OCI-LY7 (cell line): ENCODE data around the gene ANO2. TPM values are rescaled to one million over a fixed set of nuclear protein-coding genes. Genes with fewer than 3 reads are reported as not detected.

ENCODE experiments used
- BruUV-seq: library from RNA; stranded (reverse); fragments of 400-500 nt; replicated peaks from 2 replicates; lab custom pipeline; 2021; lab: Mats Ljungman, UMichigan
- CTCF ChIA-PET: fragments of 300-600 bp; sonication (Branson Sonifier 250); formaldehyde crosslinking; loops from one replicate; lab custom pipeline; 2022; ENCODE audit warnings: antibody characterized with exemption; ENCODE audit not compliant: unreplicated experiment; lab: Charles Lee
- POLR2A ChIA-PET: fragments of 300-600 bp; sonication (Branson Sonifier 250); formaldehyde crosslinking; loops from one replicate; lab custom pipeline; 2022; ENCODE audit warnings: antibody characterized with exemption; lab: Charles Lee
- DNase-seq: peaks from one replicate; pipeline ENCODE4 v3.0.0-alpha.2; 2015; ENCODE audit warnings: low spot score
- H2AFZ ChIP-seq: fragments of 200-600 bp; sonication (generic), shearing (Covaris generic); 2 replicates; pipeline ENCODE4 v1.6.1; 2014; ENCODE audit warnings: mild to moderate bottlenecking, antibody characterized with exemption, low read length, moderate library complexity
- H3K27ac ChIP-seq: fragments of 200-600 bp; sonication (generic); 2 replicates; pipeline ENCODE4 v1.5.1; 2014; ENCODE audit warnings: mixed run types, low read depth, mild to moderate bottlenecking, moderate library complexity, low read length, inconsistent platforms; ENCODE audit not compliant: poor library complexity, severe bottlenecking
- H3K36me3 ChIP-seq: fragments of 200-600 bp; sonication (generic); 2 replicates; pipeline ENCODE4 v1.6.1; 2014; ENCODE audit warnings: mild to moderate bottlenecking, antibody characterized with exemption, low read length, moderate library complexity, mixed read lengths; ENCODE audit not compliant: insufficient read depth
- H3K4me1 ChIP-seq: fragments of 200-600 bp; sonication (generic); 2 replicates; pipeline ENCODE4 v1.5.1; 2014; ENCODE audit warnings: mild to moderate bottlenecking, low read length; ENCODE audit not compliant: insufficient read depth, poor library complexity, severe bottlenecking
- H3K4me2 ChIP-seq: fragments of 200-600 bp; sonication (generic); 2 replicates; pipeline ENCODE4 v1.6.1; 2014; ENCODE audit warnings: mild to moderate bottlenecking, low read length
- H3K4me3 ChIP-seq: fragments of 200-600 bp; sonication (generic); 2 replicates; pipeline ENCODE4 v1.5.1; 2014; ENCODE audit warnings: mild to moderate bottlenecking, low read depth, low read length; ENCODE audit not compliant: poor library complexity, severe bottlenecking
- H3K79me2 ChIP-seq: fragments of 200-600 bp; sonication (generic); 2 replicates; pipeline ENCODE4 v1.6.1; 2016; ENCODE audit warnings: low read depth, mild to moderate bottlenecking, low read length, moderate library complexity, mixed read lengths; ENCODE audit not compliant: insufficient read depth
- H3K9me2 ChIP-seq: fragments of 200-600 bp; sonication (generic); 2 replicates; pipeline ENCODE4 v1.6.1; 2016; ENCODE audit warnings: mild to moderate bottlenecking, low read length, mixed read lengths; ENCODE audit not compliant: insufficient read depth
- H3K9me3 ChIP-seq: fragments of 200-600 bp; sonication (generic); 2 replicates; pipeline ENCODE4 v1.6.1; 2014; ENCODE audit warnings: mild to moderate bottlenecking, mixed run types, low read length, mixed read lengths
- H4K20me1 ChIP-seq: fragments of 200-600 bp; sonication (generic); 2 replicates; pipeline ENCODE4 v1.6.1; 2014; ENCODE audit warnings: mild to moderate bottlenecking, antibody characterized with exemption, low read length, moderate library complexity, mixed read lengths; ENCODE audit not compliant: insufficient read depth
- EZH2phosphoT487 ChIP-seq: fragments of 200-600 bp; sonication (generic); IDR thresholded peaks from 2 replicates; pipeline ENCODE4 v1.6.1; 2018; ENCODE audit warnings: low read depth, borderline replicate concordance, mild to moderate bottlenecking, mixed run types, antibody characterized with exemption, low read length, moderate library complexity, mixed read lengths
- intact Hi-C: fragments of 100-400 bp; cut with micrococcal nuclease; formaldehyde crosslinking; loops from one replicate; pipeline ENCODE4 v1.10.0; 2022; ENCODE audit not compliant: unreplicated experiment
- total RNA-seq, 2 experiments: library from RNA; depleted of rRNA in 1 of 2; stranded (reverse); fragments of >200 nt in 1 of 2; shearing (Covaris generic) in 1 of 2; gene quantifications; 2 replicates each; pipeline ENCODE4 v1.2.3, GENCODE V29; 2014 to 2022
- TF ChIP-seq, protein P1 (sequence below): fragments of 200-600 bp; sonication (generic); conservative IDR thresholded peaks from 2 replicates; pipeline ENCODE4 v1.5.1; 2014; ENCODE audit warnings: mild to moderate bottlenecking, antibody characterized with exemption, low read length, moderate library complexity, mixed read lengths

Gene ANO2
- total RNA-seq, 2 experiments from 2014 or later: not detected

DNA sequence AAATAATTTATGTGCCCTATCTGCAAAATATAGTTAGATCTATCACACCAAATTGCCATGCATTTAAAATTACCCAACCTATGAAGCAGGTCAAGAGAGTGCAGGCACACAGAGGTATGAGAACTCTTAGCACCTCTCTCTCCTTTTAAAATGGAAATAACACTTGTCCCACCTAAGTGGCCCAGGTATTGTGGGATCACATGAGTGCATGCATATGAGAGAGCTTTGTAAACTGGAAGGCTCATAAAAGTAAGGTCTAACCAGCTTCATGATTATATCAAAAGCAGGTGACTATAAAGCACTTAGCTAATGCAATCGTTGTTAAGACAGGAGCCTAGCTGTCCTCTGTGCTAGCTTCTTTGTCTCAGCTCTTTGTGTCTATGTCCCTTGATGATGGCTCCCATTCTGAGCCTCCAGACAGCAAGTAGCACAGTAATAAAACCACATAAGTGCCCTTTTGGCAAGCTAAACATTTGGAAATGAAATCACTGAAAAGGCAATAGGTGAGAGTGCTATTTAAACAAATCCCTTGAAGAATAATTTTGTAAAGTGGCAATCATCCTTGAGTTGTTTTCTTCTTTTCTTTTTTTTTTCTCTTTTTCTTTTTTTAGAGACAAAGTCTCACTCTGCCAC lies 294.1 kb downstream of the ANO2 start:
- Histone ChIP-seq H3K27ac (no peak overlapping the region), H4K20me1 (no peaks in the 10 kb centered on the region), H3K79me2 (no peaks in the 10 kb centered on the region), H3K36me3 (no peaks in the 10 kb centered on the region), H2AFZ (no peak overlapping the region), H3K4me3 (no peak overlapping the region), H3K9me2 (no peaks in the 10 kb centered on the region), H3K4me1 (no peaks in the 10 kb centered on the region), H3K4me2 (no peak overlapping the region), H3K9me3 (no peaks in the 10 kb centered on the region)
- intact Hi-C loops: no loop called here
- POLR2A ChIA-PET: interaction anchor here (0.7 kb wide), 1 partner anchor 762 kb away, joined by 5 read pairs; no protein-coding TSS in a partner anchor
- no peak for TF ChIP-seq EZH2phosphoT487
- TF ChIP-seq, protein P1, sequence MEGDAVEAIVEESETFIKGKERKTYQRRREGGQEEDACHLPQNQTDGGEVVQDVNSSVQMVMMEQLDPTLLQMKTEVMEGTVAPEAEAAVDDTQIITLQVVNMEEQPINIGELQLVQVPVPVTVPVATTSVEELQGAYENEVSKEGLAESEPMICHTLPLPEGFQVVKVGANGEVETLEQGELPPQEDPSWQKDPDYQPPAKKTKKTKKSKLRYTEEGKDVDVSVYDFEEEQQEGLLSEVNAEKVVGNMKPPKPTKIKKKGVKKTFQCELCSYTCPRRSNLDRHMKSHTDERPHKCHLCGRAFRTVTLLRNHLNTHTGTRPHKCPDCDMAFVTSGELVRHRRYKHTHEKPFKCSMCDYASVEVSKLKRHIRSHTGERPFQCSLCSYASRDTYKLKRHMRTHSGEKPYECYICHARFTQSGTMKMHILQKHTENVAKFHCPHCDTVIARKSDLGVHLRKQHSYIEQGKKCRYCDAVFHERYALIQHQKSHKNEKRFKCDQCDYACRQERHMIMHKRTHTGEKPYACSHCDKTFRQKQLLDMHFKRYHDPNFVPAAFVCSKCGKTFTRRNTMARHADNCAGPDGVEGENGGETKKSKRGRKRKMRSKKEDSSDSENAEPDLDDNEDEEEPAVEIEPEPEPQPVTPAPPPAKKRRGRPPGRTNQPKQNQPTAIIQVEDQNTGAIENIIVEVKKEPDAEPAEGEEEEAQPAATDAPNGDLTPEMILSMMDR: no peak
- CTCF ChIA-PET: no interaction called here
- no peak for DNase-seq
- BruUV-seq: no TSS peak

DNA sequence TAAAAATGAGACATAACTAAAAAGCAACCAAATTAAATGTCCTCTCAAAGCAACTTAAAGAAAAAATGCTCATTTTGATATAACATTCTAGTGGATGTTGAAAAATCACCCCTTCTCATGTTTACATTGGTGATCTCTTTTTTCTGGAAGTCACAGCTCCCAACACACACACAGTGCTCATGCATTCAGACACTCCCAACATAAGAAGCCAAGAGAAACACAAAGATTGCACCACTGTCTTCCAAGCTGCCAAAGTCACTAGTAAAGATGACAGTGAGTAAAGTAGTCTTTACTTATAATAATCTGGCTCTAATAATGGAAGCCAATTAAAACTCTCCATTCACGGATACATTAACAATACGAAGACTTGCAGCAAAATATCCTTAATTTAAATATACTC lies 294.8 kb downstream of the ANO2 start:
- no peak overlapping the region for H3K4me2 ChIP-seq
- no TSS peak for BruUV-seq
- no peaks in the 10 kb centered on the region for H3K9me2 ChIP-seq
- TF ChIP-seq, protein P1: no peak
- no peak for TF ChIP-seq EZH2phosphoT487
- no peak overlapping the region for H3K4me3 ChIP-seq
- no peaks in the 10 kb centered on the region for H3K36me3 ChIP-seq
- ChIA-PET POLR2A (no interaction called here), CTCF (no interaction called here)
- no peak overlapping the region for H2AFZ ChIP-seq
- intact Hi-C loops: no loop called here
- DNase-seq: no peak
- no peak overlapping the region for H3K27ac ChIP-seq
- H3K4me1 ChIP-seq: no peaks in the 10 kb centered on the region
- H3K79me2 ChIP-seq: no peaks in the 10 kb centered on the region
- no peaks in the 10 kb centered on the region for H4K20me1 ChIP-seq
- no peaks in the 10 kb centered on the region for H3K9me3 ChIP-seq

DNA sequence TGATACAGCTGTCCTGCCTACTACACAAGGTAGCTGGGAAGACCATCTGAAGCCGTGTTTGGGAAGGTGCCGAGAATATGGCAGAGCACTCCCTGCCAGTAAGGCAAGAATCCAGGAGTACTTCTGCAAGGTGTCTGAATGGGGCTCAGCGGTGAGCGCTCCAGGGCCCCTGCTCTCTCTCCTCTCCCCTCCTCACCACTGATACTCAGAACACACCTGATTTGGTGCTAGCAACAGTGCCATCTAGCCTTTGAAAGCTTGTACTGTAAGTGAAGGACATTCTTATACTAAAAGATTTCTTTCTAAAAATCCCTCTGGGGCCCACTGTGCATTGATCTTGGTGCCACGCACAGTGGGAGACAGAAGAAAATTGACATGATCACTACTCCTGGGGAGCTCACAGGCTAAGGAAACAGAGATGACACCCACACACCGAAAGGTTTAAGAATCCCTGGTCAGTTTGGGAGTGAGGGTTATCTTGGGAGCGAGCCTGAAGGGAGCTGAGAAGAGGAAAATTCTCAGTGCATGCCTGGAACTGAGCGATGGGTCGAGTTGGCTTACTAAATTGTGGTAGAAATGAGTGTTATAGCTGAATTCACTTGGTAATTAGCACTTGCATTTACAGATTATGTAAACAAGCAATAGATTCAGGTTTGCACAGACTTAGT lies 296.2 kb downstream of the ANO2 start:
- BruUV-seq: no TSS peak
- Histone ChIP-seq H3K4me2 (no peak overlapping the region), H3K27ac (no peak overlapping the region), H3K9me2 (no peaks in the 10 kb centered on the region), H3K79me2 (no peaks in the 10 kb centered on the region), H4K20me1 (no peaks in the 10 kb centered on the region), H2AFZ (no peak overlapping the region), H3K4me3 (no peak overlapping the region), H3K4me1 (no peaks in the 10 kb centered on the region), H3K36me3 (no peaks in the 10 kb centered on the region), H3K9me3 (no peaks in the 10 kb centered on the region)
- DNase-seq: peak; percentile 44
- intact Hi-C loops: loop anchor here (2.0 to 10.0 kb wide), 2 partner anchors 220 to 444 kb away; no protein-coding TSS in a partner anchor
- CTCF ChIA-PET: interaction anchor here (0.6 kb wide), 1 partner anchor 389 kb away, joined by 3 read pairs; no protein-coding TSS in a partner anchor
- POLR2A ChIA-PET: no interaction called here
- TF ChIP-seq EZH2phosphoT487: no peak
- TF ChIP-seq, protein P1: peak; percentile 73
